Right kidney (tissue), 1 donor: ENCODE data around the gene PDE11A.
"Not testable (repeated sequence)": the region's sequence is repeated elsewhere in the genome, so short reads cannot be mapped to it uniquely, and the experiment has no call there.

ENCODE experiments used
- DNase-seq: peaks from one replicate; pipeline ENCODE4 v3.0.0-alpha.2; 2016

Gene PDE11A

GRCh38 chr2:177881921-177882320, 190.7 kb downstream of the PDE11A start:
- DNase-seq: no peak

GRCh38 chr2:177881008-177881747, 191.4 kb downstream of the PDE11A start:
- DNase-seq: no peak

DNA sequence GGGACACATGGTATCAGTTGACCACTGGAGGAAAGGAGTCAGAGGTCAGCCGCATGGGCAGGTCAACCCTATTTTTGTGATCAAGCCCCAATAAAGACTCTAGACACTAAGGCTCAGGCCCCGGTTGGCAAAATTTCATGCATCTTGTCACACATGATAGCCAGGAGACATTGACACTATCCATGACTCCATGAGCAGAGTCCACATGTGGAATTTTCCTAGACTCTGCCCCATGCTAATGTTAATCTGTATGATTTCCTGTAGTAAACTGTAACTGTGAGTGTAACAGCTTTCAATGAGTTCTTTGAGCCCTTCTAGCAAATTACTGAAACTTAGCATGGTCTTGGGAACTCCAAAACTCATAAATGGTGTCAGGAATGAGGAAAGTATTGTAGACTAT, 192.3 kb downstream of the PDE11A start:
- no peak for DNase-seq

DNA sequence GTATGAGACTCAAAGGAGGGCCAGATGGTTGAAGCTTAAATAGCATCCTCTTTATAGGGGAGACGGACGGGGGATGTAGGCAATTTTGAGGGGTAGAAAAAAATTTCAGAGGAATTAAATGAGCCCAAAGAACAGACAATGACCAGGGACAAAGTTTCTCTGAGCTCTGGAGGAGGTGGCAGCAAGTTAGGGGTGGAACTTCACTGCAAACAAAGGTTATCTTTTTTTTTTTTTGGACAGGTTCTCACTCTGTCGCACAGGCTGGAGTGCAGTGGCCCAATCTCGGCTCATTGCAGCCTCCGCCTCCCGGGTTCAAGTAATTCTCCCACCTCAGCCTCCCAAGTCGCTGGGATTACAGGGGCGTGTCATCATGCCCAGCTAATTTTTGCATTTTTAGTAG, 195.6 kb downstream of the PDE11A start:
- no peak for DNase-seq

DNA sequence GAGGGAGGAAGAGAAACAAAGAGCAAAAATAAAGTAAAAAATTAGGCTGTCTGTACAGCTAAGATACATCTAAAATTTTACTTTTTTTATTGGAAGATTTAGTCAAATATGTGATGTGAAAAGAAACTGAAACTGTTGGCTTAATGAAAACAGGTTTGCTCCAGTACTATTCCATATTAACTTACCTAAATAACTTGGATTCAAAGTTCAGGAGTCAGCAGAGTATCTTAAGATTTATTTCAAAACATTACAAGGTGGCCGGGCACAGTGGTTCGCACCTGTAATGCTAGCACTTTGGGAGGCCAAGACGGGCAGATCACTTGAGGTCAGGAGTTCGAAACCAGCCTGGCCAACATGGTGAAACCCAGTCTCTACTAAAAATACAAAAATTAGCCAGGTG, 197.9 kb downstream of the PDE11A start:
- no peak for DNase-seq

DNA sequence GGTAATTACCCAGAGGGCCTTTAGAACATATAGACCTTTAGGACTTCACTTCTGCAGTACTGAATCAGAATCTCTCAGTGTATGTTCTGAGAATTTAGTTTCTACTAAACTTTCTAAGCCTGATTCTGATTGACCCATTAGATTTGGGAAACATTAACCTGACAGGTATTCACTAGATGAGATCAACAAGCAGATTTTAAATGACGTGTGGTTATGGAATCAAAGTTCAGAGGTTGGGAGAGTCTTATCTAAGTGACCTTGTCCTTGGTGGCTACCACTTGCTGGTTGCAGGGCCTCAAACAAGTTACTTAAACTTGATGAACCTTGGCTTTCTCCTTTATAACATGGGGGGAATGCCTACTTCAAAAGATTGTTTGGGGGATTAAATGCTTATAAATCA, 198.7 kb downstream of the PDE11A start:
- DNase-seq: no peak

DNA sequence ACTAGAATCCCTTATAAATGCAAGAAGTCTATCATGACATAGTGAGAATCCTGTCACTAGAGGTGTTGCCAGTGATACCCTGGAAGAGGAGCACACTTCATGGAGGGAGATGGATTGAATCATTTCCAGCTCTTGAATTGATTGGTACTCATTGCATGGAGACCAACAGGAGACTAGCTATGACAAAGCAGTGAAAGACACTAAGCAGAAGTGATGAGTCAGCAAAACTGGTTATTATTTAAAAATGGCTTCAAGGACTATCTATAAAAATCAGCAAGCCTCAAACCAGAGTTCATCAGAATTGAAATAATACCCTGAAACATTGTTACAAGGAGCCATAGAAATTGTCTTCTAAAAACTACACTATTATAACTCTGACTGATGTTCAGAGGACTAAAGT, 200.3 kb downstream of the PDE11A start:
- no peak for DNase-seq

DNA sequence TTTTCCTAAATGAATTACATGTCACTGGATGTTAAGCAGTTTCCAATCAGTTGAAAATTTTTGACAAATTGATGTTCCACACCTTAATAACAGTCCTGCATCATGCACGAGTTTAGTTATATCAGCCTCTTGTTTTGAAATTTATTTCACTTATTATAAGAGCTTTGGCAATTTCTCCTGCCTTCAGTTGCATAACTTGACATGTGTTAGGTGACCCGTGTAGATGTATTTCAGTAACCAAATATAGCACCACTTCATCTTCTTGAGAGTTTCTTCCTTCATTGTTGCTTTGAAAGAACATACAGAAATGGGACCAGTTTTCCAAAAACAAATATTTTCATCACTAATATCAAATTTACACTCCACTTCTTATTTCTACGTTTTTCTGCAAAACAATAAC, 202.7 kb downstream of the PDE11A start:
- no peak for DNase-seq

GRCh38 chr2:177869209-177869608, 203.4 kb downstream of the PDE11A start:
- DNase-seq: no peak

DNA sequence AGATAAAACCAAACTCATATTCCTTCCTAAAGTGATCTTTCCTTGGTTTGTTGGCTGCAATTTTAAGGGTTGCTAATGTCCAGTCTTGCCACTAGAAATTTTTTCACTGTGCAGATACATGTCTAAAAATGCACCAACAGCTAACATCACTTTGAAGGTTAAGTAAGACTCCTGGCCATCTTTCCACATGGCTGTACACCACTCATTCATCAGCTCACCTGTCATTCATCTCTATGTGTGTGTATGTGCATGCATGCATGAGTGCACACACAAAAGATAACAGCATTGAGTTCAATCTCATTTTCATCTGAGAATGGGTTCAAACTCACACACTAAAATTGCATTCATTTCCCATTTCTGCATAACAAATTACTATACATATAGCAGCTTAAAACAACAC, 203.8 kb downstream of the PDE11A start:
- no peak for DNase-seq

GRCh38 chr2:177857538-177857937, 215.0 kb downstream of the PDE11A start:
- no peak for DNase-seq

DNA sequence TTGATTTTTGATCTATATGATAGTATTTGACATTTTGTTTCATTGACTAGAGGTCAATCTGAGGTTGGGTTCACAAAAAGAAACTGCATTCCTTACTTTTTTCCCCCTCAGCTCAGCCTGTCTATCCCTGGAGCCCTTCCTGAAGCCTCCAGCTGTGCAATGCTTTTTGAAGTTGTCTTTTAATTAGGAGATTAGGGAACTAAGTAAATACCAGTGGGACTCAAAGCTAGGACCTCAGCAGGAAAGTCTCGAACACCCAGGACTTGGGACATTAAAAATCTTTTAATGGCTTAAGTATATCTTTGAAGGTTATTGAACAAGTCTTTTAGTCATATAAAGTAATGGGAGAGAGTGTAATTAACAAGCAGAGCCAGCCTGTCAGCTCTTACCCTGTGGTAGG, 220.2 kb downstream of the PDE11A start:
- DNase-seq: no peak

GRCh38 chr2:177843188-177843587, 229.4 kb downstream of the PDE11A start:
- DNase-seq: no peak

DNA sequence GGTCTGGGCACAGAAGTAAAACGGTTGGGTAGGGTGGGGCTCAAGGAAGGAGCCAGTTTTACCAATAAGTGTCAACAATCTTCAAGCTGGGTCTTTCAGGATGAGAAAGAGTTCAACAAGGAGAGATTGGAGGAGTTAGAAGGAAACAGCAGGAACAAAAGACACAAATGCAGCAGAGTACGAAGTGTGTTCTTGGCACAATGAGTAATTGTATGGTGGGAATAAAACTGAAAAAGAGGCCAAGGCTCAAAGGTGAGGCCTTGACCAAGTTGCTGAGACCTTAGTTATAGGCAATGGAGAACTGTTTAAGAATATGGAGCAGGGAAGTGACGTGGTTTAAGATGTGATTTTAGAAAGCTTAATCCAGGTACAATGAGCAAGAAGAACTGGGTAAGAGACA, 230.3 kb downstream of the PDE11A start:
- DNase-seq: no peak

- not testable (repeated sequence) for DNase-seq
Observed at GRCh38 chr2:177835418-177836204, 237.0 kb downstream of the PDE11A start.

DNA sequence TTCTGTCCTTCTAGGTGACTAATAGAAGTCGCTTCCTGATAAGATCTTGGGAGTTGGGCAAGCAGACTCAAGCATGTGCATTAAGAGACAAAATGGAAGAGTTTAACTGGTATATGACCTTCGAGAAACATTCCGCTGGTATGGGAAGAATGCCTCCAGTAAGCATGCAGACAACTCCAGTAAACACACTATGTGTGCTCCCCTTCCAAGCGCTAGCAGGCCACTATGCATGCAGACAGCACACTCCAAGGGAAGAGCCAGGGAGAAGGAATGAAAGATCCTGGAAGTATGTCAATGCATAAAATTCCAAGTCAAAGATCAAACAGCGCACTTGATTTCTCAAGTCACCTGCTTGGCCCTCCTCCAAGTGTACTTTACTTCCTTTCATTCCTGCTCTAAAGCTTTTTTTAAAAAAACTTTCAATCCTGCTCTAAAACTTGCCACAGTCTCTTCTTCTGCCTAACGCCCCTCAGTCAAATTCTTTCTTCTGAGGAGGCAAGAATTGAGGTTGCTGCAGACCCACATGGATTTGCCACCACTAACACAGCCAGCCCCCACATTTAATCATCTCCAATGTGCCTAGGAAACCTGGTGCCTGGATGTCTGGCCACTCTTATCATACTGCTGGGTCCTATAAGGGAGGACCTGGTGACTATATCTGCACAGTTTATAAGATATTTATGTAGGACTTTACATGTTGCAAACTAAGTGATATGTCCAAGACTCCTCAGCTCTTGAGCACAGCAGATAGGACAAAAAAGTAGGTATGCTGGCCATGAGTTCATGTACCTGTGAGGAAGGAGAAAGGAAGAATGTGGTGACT, 239.8 kb downstream of the PDE11A start:
- DNase-seq: no peak

DNA sequence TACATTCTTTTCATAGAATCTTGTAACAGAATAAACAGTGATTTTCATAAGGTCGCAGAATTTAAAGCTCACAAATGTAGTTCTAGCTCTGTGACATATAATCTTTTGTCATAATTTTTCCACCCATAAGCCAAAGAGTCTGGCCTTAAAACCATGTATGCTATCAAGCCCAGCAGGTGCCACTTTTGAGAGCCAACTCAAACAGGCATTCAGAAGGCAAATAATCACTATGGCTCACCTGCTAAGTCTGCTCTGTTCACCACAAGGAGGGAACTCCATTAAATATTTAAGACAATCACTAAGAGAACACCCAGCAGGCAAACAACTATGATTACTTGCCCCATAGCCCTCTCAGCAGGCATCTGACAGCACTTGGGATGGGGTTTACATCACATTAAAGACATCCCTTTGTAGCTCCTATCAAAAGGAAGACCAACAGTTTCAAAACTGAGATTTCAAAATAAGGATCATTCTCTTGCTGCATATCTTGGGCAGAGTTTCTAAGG, 241.6 kb downstream of the PDE11A start:
- DNase-seq: no peak

GRCh38 chr2:177828557-177828956, 244.0 kb downstream of the PDE11A start:
- no peak for DNase-seq

DNA sequence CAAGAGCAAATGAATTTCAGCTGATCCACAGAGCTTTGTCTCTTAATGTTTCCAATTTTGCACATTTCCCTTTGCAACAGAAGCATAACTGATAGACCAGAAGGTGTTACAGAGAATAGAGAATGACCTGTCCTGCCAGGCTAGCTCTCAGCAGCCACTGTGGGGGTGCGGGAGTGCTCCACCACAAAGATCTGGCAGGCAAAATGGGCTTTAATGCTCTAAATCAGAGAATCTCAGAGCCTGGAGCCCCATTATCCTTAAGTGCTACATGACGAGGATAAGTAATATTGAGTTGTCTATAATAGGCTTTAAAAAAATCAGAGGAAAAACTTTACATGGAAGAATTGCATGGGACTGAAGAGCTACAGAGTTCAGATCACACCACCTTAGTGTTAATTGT, 245.7 kb downstream of the PDE11A start:
- no peak for DNase-seq

DNA sequence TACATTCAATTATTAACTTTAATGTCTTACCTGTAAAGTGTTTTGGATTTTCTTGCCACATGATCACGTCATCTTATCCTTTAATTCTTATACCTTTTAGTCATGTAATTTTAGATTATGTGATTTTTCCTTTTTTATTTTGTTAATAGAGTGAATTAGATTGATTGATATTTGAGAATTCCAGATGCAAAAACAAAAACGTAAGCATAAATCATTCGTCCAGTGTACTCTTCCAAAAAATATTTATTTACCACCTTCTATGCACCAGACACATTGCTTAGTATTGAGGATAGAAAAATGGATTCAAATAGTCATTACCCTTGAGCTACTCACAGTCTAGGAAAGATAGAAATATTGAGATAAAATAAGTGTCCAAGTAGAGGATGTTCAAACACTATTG, 249.6 kb downstream of the PDE11A start:
- DNase-seq: no peak

DNA sequence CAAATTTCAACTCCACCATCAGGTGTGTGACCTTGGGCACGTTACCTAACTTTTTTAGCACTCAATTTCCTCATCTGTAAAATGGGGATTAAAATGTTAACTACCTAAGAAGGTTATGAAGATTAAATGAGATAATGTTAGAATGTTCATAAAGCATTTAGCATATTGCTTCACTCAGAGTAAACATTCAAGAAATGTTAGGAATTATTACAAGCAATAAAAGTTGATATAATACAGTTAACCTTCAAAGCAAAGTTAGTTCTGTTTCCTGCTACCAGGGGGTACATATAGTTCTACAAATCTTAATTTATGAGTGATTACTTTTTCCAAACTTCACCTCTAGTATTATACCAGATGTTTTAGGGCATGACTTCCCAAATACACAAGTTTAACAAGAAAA, 254.2 kb downstream of the PDE11A start:
- DNase-seq: no peak

DNA sequence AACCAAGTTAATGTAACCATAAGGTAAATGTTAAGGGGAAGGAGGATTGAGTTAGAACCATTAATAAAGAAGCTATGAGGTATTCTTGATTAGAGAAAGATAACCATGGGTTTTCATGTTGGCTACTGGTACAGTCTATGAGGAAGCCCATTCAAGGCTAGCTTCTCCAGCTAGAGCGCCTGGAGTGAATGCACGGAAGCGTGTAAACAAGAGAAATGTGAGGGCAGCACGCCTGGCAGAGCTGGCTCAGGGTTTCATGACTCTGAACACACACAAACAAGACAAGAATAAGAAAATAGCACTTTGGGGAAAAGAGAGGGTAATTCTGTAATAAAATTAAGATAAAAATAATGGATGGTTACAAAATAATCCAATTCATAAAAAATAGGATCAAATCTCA, 255.3 kb downstream of the PDE11A start:
- no peak for DNase-seq

DNA sequence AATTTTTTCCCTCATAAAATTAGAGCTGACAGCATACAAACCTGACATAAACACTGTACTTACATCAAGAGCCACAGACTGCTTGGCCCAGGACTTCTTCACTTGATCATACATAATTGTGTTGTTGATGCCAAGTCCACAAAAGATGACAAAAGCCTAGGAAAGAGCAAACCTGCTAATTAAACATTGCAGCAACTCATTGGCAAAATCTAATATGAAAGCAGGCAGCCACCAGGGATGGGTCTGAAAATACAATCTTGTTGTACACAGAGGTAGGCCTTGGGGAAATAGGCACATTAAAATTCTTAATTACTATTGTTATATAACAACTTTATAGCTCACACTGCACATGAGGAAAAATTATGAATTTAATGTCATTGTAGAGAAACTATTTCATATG, 255.8 kb downstream of the PDE11A start:
- DNase-seq: no peak
